HL-60/S4 (cell line): ENCODE results near the gene PKDREJ.

ENCODE experiments used
- in situ Hi-C: fragments of 300-500 bp; cut with MboI; formaldehyde crosslinking; loops from 2 replicates; pipeline ENCODE4 v1.14.3; 2022; ENCODE audit warnings: low sequenced_read_pairs

The PKDREJ gene

DNA sequence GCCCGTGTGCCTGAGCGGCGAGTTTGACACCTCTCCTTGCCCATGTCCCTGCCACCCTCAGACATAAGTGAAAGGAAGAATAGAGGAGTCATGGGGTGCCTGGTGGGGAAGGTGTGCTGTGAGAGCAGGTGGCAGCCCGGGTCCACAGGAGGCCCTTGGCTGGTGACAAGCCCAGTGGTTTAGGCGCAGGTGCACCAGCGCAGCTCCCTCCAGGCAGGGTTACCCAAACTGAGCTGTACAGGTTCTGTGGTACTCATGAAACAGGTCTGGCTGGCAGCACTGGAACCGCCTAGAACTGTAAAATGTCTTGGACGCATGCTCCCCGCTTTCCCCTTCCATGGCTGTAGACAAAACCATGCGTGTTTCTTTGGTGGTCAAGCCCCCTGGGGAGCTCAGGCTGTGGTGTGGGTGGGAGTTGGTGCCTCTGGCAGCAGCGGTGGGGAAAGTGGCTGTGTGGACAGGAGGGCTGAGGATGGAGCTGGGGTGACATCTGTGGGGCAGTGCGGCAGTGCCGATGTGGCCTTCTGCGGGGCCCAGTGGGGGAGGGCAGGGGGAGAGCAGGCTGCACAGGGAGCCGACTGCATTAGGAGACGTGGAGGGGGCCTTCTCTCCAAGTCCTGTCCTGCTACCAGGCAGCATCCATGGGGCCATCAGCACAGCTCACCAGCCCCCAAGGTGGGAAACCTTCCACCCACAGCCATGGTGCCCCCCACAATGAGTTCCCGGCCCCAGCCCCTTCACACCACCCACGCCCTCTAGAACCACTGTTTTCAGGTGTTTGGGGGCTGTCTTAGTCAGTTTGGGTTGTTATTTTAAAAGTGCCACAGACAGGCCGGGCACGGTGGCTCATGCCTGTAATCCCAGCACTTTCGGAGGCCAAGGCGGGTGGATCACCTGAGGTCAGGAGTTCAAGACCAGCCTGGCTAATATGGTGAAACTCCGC is 28.0 kb upstream of the PKDREJ start:
- in situ Hi-C loops = no loop called here

DNA sequence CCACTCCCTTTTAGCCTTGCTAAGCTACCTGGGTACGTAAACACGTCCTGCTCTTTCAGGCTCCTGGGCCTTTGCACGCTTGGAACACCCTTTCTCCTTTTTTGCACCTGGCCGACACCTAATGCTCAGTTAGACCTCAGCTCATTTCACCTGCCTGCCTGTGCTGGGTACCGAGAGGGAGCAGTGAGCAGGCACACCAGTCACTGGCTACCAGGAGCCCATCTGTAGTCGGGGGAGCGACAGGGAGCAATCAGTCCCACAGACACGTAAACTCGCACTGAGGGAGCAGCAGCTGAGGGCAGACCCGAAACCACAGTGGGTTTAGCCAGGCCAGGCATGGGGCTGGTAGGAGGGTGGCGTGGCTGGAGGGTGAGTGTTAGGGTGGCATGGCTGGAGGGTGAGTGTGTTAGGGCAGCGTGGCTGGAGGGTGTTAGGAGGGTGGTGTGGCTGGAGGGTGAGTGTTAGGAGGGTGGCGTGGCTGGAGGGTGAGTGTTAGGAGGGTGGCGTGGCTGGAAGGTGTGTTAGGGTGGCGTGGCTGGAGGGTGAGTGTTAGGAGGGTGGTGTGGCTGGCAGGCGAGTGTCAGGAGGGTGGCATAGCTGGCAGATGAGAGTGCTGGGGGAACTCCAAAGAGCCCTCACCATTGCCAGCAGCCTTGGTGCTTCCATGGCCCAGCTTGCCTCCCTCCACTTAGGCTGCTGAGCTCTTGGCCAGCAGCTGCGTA is 27.1 kb upstream of the PKDREJ start:
- in situ Hi-C loops = no loop called here

DNA sequence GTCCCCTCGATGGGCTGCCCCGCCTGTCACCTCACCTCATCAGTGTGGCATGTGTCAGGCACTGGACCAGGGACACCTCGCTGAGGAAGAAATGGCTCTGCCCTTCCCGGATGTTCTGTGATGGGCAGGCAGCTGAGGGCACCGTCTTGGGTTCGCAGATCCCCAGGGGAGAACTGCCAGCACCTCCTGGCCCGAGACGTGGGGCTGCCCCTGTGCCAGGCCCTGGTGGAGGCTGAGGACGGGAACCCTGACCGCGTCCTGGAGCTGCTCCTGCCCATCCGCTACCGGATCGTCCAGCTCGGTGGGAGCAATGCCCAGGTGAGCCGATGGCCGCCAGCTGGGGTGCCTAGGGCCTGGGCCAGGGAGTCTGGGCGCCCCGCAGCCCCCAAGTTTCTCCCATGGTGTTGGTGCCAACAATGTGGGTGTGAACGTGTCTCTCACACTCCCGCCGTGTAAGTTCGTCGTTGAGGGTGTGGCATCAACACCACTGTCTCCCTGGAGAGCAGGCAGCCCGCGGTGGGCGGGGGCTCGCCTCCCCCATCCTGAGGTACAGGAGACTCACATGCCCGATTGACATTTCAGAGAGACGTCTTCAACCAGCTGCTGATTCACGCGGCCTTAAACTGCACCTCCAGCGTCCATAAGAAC is 26.2 kb upstream of the PKDREJ start:
- in situ Hi-C loops = no loop called here

DNA sequence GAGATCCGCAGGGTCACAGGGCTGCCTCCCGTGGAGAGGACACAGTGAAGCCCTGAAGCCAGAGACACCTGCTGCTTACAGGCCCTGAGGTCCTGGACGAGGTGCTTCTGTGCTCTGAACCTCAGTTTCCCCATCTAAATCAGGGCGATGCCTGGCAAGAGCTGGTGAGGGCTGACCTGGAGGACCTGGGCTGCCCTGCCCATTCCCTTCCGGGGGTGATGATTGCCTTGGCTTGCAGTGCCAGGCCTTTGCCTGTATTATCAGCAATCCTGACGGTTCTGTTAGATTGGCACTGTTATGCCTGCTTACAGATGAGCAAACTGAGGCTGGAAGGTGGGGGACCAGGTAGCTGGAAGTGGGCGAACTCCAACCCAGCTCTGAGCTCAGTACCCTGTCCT is 25.7 kb upstream of the PKDREJ start:
- in situ Hi-C loops = no loop called here

DNA sequence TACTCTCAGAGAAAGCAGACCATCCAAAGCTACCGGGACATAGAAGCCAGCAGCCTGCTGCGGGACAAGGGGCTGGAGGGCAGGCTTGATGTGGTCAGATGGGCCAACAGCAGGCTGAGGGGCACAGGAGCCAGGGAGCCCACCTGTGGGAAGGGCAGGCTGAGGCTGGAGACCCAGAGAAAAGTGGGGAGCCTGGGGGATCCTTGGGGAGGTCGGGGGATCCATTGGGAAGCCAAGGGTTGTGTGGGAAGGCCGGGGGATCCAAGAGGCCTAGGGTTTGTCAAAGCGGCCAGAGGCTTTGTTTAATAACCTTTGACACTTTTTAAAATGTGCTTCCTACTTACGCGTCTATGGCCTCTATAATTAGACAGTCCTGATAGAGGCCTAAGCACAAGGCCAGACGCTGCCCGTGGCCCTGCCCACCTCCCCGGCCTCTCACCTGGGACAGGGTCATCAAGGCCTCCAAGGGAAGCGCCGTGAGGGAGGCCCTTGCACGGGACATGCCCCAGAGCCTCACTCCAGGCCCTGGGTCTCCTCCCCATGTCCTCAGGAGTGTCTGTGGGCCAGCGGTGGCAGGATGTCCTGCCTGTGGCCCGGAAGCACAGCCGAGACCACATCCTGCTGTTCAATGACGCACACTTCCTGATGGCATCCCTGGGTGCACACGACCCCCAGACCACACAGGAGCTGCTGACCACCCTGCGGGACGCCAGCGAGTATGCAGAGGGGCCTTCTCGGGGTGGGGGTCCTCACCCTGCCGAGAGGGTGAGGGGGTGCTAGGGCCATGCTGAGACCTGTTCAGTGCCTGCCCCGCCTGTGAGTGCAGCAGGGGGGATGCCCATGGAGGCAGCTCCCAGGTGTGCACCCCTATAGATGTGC is 25.0 kb upstream of the PKDREJ start:
- in situ Hi-C loops = no loop called here

DNA sequence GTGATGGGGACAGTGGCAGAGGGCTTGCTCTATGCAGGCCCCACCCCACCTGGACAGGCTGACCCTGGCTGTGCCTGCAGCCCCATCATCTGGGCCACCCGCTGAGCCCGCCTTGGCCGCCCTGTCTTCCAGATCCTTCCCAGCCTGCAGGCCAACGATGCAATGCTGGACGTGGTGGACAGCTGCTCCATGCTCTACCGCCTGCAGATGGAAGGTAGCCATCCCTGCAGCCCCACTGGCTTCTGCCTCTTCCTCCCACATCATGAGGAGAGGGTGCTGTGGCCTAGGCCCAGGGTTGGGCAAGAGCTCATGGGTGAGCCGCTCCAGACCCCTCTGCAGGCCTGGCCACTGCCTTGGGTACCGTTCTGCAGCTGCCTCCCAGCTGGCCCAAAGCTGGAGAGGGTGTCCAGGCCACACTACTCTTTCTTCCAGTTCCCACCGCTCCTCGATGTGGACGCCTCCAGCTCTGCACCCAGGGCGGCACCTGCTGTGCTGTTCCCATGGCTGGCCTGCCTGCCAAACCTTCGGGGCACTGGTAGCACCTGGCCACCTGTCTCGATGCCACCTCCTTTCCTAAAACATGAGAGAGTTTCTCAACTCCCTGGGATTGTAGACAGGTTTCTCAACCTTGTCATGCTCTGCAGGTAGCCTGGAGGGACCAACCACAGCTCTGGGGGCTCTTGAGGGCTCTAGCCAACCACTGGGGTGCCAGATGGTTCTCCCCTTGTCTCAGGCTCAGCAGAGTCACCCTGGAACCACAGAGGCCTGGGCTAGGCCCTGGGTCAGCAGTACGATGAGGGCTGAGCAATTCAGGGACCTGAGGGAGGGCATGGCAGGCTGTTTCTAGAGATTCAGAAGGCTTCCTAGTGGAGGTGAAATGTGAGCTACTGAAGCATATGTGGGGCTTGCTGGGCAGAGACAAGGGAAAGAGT is 24.1 kb upstream of the PKDREJ start:
- in situ Hi-C loops = no loop called here

DNA sequence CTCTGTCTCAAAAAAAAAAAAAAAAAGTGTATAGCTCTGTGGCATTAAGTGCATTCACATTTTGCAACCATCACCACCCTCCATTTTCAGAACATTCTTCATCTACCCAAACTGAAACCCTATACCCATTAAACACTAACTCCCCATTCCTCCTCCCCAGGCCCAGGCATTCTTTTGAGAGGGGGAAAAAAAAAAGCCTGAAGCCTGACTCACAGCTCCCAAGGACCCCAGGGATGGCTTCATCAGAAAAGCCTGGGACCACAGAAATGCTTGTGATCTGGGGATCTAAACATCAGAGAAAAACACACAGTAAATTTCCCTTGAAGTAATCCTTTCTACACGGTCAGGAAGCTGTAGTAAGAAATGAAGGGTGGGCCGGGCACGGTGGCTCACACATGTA is 22.9 kb upstream of the PKDREJ start:
- in situ Hi-C loops = no loop called here

DNA sequence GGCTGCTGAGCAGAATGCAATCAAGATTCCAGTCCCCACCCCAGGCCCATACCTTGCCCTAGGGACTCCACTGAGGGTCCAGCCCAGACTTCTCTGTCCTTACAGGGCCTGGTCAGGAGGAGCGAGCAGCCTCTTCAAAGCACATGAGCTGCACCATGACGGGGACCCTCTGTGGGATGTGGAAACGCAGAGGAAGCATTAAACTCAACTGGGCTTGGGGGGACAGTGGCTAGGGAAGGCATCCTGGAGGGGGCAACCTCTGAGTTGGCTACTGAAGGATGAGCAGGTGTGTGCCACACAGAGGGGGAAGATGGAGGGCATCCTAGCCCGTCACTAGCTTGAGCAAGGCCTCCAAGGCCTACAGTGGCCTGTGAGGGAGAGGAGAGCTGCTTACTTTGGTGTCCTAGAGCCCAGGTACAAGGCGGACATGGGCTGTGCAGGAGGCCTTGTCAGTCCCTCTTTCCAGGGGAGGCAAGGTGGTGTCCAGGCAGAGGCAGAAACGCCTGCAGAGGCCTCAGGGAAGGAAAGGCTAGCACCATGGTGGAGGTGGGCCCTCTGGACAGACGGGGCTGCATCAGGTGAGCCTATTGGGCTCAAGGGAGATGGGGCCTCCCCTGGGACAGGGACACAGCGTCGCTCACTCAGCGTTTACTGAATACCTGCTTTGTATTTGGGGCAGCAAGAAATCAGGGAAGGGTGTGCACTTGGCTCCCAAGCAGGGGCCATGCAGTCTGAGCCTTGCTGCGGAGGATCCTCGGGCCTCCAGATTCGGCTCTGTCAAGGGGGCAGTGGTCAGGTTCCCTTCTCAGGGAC is 18.9 kb upstream of the PKDREJ start:
- in situ Hi-C loops = no loop called here

DNA sequence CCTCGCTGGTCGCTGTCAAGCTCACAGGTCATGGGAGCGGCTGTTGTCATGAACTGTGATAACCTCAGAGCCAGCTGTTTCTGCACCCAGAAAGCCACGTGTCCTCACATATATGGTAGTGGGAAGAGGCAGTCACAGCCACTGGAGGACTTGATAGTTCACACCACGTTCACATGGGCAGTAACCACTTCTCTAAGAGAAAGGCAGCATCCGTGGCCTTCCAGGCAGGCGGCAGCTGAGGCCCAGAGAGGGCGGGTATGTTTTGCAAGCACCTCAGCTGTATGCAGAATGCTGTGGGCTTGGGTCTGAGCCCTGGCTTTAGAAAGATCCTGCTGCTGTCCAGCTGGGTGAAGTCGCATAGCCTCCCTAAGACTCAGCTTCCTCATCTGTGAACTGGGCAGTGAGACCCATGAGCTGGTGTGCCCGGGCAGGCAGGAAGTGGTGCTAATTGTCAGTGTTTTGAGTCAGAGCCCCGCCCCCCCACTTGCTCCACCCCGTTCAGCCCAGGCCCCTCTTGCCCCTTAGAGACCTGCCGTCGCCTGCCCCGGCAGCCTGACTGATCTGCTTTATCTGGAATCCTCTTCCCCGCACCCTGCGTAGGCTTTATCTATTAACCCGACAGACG is 18.0 kb upstream of the PKDREJ start:
- in situ Hi-C loops = no loop called here

DNA sequence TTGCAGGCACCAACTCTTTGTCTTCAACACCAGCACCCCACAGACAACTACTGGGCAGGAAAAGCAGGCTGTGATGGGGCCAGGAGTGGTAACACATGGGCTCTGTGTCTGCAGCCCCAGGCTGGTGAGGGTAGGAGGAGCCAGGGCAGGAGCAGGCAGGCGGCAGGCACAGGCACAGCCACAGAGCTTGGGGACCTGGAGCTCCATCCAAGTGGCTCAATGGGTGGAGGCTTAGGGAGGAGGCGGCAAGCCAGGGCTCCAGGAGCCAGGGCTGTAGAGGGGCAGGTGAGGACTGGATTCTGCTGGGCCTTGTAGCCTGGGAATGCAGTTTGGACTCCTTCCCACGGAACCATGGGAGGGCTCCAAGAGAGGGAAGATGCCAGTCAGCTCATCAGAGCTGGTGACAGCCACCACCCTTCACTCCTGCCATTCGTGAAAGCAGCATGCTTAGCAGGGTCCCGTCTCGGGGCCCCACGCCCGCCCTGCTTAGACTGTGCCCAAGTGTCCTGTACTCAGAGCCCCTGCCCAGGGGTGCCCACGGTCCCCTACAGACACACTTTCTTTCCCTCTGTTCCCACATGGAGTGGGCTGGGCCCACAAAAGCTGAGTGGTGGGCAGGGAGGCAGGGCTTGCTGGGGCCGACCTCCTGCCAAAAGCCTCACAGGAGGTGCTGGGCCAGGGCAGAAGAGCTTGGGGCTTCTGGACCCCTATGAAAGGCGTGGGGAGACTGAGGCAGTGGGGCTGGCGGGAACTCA is 17.1 kb upstream of the PKDREJ start:
- in situ Hi-C loops = no loop called here

DNA sequence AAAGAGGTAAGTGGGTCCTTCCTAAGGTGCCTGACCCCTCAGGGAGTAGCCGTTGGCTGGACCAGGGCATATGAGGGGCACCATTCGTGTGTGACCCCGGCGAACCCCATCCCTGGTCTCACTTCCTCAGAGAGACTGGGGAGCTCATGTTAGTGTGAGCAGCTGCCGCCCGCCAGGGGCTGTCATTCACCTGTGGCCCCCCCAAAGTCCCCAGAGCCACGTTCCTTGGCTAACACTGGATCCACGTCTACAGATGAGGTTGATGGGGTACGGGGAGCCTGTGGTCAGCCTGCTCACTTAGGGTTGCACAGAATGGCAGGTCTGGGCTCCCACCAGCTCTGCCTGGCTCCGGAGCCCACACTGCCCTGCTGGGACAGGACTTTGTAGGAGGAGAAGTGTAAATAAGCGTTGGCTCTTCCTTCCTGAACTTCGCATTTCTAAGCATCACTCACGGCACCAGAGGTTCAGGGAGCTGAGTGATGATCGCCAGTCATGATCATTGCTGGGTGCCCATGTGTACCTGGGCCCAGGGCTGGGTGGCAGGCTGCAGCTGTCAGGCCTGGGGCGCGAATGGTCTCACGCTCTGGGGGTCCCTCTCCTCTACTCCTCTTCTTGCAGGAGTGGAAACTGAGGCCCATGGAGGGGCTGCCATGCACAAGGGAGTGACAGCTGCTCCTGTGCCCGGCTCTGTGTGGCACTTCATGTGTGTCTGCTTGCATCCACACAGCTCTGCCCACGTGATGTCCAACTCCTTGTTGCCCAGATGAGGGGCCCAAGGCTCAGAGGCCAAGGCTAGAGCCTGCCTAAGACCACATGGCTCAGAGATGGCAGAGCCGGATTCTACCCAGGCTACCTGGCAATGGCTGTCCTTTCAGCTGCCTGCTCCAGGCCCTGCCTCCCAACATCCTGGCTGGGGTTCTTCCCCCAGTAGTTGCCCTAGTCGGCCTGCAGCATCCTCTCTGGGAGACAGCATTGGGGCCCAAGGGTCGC is 15.8 kb upstream of the PKDREJ start:
- in situ Hi-C loops = no loop called here

DNA sequence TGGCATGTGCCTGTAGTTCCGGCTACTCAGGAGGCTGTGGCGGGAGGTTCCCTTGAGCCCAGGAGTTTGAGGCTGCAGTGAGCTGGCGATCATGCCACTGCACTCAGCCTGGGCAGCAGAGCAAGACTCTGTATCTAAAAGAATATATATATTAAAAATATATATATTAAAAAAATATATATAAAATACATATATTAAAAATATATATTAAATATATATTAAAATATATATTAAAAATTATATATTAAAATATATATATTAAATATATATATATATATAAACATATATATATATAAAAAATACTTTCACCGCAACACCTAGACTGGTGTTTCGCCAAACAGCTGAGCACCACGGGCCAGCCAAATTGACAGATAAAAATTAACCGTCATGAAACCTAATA is 13.4 kb upstream of the PKDREJ start:
- in situ Hi-C loops = no loop called here

DNA sequence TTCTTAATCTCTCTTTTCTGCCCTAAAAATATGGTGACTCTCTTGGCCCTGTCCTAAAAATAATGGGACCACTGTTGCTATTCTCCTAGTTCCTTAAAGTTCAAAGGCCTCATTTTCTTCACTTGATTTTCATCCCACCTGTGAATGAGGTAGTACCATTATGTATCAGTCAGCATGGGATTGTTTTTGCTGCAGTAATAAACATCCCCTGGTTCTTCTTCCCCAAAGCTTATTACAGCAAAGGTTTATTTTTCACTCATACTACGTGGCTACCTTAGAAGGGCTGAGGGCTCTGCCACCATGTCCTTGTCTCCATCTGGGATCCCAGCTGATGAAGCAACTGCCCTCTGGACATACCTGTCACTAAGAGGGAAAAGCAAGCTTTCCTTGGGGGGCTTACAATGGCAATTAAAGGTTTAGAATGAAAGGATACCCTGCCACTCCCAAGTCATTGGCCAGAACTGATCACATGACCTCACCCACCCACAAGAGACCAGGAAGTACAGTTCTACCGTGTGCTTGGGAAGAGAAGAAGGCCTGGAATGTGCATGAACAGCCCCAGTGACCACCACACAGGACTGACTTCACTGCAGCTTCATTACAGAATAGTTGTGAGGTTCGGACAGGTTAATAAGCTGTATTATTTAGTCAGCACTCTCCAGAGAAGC is 12.4 kb upstream of the PKDREJ start:
- in situ Hi-C loops = no loop called here

DNA sequence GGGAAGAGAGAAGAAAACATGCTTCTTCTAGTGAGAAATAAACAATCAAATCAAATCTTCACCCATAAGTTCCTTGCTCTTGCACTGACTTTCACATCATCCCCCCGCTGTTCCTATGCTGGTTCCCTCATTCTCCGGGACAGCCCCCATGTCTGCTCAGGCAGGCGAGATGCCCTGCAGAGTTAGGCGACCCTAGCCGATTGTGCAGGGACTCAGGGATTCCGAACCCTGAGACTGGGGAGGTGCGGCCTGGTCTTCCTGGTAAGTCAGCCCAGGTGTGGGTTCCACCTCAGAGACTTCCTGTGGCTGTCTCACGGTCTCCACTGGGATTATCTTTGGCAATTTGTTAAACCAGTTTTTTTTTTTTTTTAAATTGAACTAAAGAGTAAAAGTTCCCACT is 11.2 kb upstream of the PKDREJ start:
- in situ Hi-C loops = no loop called here

DNA sequence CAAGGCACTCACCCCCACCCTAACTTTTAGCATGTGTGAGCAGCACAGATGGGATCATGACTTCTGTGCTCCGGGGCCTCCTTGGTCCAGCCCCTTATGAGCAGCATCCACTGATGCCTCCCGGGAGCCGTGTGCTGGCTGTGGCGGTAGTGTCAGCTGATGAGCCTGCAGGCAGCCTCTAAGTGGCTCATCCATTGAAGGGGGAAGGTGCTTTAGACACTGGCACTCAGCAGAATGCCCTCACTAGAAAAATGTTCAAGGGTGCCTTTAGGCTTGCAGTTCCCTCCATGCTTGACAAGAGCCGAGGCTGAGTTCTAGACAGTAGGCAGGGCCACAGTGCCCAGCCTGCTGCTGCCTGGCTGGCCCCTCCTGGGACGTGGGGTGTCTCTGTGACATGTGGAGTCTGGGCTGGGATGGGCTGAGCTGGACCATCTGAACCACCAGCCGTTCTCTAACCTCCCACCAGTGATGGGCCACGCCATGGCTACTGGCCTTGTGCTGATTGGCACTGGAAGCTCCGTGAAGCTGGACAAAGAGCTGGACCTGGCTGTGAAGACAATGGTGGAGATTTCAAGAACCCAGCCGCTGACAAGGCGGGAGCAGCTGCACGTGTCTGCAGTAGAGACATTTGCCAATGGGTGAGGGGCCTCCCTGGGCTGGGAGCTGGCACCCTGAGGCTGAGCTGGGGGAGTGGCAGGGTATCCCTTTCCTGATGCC is 10.4 kb upstream of the PKDREJ start:
- in situ Hi-C loops = no loop called here
